ENCODE results near the gene NKX6-2.
"Not testable (repeated sequence)": the region's sequence is repeated elsewhere in the genome, so short reads cannot be mapped to it uniquely, and the experiment has no call there.

NKX6-2 gene

DNA sequence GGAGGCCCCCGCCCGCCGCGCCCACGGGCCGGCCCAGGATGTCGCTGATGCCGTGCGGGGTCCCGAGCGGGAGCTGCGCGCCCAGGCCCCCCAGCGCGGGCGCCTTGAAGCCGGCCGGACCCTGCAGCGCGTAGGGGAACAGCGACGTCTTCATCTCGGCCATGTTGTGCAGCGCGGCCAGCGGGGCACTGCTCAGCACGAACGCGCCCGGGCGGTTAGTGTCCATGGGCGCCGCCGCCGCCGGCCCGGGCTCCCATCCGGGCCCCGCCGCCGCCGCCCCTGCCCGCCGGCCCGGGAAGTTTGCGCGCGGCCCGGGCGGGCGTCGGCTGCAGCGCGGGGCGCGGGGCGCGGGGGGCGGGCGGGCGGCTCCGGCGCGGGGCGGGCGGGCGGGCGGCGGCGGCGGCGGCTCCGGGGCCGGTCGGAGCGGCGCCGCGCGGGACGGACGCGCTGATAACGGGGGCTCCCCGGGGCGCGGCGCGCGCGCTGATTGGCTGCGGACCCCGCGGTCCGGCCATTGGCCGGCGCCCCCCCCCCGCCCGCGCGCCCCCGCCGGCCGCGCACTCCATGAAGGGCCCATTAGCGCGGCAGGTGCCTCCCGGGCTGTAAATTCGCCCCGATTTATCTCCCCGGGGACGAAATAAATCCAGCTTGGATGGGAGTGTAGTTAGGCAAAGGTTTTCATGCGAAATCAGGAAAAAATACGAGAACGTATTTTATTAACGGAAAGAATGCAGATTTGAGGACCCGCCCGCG lies at the start of gene NKX6-2:
NKX6-2 (minus strand) TSS at position 425 of the 753 bp plus-strand sequence; CDS start at position 226, 199 bp downstream.
- no peak for DNase-seq

DNA sequence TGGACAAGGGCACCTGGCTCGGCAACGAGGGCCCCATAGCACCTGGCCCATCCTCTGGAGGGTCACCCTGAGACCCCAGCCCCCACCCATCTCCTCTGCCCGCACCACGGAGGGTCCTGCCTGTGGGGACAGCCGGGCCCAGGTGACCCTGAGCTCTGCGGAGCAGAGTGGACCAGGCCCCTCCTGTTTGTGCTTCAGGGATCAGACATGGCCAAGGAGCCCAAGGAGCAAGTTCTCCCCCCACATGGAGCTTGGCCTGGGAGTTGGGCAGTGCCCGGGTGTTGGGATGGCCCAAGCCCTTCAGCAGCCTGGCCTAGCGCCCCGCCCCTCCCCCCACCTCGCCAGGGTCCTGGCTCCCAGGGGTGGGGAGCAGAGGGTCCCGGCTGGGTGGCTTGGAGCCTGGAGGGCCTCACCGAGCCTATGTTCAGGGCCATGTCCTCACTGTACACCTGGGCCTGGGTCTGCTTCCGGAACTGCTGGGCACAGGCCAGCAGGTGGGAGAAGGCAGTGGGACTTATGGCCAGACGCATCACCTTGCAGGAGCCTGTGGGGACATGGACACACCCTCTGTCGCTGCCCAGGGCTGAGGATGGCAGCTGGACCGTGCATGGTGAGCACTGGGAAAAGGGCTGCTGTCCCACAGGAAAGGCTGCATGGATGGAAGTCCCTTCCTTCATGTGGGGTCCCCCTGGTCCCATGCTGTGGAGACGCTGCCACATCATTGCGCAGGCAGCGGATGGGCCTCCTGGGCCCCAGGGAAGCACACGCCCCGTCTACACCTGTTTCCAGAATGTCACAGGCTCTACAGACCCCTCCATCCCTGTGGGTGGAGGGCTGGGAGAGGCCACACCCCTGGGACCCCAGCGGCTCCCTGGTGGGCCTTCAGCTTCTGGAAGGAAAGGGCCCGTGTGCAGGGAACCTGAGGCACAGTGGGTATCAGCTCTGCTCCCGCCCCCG lies 49.2 kb upstream of the NKX6-2 start:
- DNase-seq, result no peak

DNA sequence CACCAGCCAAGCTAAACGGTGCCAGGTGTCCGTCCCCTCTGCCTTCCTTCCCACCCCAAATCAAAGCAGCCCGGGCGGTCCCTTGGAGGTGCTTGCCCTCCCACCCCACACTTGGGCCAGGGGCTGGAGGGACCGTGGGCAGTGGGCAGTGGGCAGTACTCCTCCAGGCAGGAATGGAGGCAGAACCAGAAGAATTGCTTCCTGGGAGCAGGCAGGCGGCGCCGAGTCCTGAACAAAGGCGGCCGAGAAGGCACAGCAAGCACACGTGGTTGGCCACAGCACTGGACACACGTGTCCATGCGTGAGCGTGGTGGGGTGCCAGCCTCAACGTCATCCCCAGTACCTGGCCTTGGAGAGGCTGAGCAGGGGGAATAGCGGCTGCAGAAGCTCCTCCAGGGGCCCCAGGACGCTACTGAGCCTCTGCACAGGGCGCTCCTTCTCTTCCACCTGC lies 48.4 kb upstream of the NKX6-2 start:
- DNase-seq, result no peak

DNA sequence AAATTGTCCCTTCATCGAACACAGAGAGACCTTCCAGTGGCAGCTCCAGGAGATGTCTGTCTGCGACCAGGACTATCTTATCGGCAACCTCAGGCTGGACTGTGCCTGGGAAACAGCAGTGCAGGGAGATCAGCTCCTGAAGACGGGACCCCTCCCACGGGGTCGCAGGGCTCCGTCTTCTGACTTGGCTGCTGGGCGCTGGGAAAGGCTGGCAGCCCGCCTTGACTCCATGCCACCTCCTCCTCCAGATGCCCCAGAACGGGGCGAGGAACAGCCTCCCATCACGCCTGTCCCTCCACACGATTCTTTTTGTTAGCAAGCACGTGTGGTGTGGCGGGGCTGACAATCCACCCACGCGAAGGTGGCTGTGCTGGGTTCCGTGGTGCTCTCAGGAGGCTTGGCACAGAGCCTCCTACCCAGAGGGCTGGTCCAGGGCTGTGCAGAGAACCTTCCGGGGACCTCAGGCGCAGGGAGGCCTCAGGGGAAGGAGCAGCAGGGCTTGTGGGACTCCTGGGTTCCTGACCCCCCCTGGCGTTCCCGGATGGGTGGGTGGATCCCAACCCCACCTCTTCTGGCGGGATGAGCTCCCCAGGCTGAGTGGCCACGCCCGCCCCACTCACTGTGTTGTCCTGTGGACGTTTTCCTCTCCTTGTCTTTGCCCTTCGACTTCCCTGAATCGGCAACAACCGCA lies 47.6 kb upstream of the NKX6-2 start:
- no peak for DNase-seq

DNA sequence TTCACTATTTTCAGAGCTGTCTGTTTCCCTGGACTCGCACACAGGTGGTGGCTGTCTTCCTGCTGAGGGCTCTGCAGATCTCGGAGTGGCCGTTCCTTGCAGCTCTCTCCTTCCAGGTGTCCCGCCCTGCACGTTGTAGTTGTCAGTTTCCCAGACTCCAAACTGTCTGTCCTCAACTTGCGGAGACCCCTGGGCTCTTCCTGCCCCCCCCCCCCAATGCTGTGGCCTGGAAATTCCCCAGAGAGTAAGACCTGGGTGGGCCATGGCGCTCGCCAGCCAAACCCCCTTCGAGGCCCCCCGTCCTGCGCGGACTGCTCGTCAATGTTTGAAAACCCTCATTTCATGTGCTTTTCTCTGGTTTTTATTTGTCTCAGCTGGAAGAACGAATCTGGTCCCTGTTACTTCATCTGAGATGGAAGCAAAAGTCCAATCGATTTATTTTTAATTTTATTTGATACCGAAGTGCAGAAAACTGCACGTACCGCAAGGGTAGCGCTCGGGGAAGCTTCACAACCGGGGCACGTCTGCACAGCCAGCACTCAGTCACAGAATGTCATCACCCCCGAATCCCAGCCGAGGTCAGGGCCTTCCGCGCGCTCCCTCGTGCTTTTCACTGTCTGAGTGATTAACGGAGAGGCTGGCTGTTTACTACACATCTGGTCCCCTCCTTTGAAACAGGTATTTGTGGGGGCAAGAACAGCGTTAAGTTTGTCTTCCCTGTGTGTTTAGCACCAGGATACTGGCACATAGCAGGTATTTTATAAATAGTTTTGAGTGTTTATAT lies 46.4 kb upstream of the NKX6-2 start:
- DNase-seq, result no peak

DNA sequence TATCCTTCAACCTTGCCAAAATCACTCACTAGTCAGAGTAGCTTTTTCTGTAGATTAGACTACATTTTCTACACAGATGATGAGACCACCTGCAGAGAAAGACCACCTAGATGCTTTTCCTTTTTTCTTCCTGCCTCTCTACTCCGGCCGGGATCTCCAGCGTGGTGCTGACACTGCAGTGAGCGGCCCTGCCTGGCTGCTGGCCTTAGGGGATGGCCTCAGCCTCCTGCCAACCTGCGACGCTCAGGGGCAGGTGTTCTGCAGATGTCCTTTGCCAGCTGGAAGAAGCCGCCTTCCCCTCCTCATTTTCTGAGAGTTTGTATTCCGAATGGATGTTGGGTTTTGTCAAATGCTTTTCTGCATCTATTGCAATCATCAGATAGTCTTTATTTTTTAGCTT lies 43.5 kb upstream of the NKX6-2 start:
- DNase-seq, result no peak

DNA sequence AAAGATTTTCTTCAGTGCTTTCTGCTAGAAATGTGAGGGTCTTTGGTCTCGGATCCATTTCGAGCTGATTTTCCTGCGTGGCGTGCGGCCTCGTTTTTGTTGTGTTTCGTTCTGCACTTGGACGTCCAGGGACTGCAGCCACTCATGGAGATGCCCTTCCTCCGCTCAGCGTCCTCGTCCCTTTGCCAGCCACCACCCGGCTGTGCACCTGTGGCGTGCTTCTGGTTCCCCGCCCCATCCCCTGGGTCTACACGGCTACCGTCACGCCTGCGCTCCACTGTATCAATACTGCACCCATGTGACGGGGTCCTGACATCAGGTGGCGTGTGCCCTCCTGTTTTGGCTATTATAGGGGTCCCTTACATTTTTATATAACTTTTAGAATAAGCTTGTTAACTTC lies 42.7 kb upstream of the NKX6-2 start:
- no peak for DNase-seq

DNA sequence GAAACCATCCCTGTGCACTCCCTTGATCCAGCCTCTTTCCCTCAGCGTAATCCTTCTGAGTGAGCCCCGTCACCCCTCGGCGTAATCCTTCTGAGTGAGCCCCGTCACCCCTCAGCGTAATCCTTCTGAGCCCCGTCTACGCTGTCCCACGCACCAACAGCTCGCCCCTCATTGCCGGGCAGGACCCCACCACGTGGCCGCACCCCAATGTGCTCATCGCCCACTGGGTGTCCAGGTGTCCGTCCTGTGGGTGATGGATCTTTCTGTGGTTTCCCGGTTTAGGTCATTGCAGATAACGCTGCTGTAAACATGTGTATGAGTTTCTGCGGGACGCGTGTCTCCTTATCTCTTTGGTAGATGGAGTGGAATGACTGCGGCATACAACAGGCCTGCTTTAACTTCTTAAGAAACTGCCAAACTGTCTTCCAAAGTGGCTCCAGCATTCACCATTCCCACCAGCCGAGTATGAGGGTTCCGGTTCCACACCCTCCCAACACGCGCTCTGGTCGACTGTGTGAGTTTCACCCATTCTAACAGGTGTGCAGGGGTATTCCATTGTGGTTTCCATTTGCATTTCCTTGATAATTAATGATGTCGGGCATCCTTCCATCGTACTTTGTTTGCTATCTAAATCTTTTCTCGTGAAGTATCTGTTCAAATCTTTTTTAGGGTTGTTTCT lies 42.1 kb upstream of the NKX6-2 start:
- DNase-seq, result no peak

DNA sequence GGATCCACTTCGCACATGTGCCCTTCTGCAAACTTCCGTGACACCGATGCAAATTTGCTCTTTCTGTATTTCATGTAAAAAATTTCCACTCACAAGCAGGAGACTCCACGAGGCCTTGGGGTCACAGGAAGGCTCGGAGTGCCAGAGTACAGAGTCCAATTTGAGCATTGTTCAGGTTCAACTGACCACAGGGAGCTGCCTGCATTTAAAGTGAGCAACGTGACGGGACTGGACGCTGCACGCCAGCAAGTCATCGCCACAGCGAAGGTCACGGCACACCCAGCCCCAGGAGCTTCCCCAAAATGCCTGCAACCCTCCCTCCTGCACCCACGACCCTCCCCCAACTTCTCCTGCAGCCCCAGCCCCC lies 41.5 kb upstream of the NKX6-2 start:
- no peak for DNase-seq

DNA sequence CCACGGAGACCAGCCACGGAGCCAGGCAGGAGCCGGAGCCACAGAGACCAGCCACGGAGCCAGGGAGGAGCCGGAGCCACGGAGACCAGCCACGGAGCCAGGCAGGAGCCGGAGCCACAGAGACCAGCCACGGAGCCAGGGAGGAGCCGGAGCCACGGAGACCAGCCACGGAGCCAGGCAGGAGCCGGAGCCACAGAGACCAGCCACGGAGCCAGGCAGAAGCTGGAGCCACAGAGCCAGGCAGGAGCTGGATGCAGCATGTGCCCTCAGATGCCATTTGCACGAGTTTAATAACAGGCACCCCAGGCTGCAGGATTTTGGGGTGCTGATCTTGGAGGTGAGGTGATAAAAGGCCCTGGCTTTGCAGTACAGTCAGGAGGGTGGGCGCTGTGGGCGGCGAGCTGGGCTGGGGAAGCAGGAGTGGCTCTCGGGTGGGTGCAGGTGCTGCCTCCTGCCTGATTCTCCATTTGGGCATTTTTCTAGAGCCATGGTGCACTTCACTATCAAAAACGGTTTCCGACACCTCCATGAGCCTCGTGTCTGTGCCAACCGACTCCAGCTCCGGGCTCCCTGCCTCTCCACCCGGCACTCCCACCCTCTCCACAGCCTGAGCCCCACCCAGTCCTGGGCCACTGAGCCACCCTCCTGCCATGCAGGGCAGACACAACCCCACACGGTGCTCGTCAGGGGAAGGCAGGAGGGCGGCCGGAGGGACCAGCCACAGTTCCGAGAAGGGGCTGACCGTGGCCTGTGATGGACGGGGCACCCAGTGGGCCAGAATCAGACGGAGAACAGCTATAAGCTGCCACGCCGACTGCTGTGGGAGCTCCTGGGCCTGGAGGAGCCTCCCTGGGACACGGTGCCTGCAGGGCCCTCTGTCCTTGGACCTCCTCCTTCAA lies 40.8 kb upstream of the NKX6-2 start:
- no peak for DNase-seq

DNA sequence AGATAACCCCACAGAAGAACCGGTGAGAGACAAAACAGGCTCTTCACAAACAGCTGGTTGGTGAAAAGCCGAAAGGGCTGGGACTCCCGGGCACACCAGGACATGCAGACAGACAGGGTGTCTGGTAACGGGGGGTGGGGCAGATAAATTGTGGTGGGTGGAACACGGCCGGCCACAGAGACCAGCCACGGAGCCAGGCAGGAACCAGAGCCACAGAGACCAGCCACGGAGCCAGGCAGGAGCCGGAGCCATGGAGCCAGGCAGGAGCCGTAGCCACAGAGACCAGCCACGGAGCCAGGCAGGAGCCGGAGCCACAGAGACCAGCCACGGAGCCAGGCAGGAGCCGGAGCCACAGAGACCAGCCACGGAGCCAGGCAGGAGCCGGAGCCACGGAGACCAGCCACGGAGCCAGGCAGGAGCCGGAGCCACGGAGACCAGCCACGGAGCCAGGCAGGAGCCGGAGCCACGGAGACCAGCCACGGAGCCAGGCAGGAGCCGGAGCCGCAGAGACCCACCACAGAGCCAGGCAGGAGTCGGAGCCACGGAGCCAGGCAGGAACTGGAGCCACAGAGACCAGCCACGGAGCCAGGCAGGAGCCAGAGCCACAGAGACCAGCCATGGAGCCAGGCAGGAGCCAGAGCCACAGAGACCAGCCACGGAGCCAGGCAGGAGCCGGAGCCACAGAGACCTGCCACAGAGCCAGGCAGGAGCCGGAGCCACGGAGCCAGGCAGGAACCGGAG lies 40.0 kb upstream of the NKX6-2 start:
- DNase-seq, result not testable (repeated sequence)

DNA sequence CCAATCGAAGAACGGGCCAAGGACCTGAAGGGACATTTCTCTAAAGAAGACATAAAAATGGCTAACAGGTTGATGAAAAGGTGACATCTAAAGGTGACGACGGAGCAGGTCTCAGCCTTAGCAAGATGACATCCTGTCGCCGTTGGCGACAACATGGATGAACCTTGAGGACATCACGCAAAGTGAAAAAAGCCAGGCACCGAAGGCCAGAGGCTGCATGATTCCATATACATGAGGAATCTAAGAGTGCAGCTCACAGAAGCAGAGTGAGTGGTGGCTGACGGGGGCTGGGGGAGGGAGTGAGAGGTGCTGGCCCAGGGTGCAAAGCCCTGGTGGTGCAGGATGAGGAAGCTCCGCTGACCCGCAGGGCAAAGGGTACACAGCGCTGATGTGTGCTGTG lies 34.1 kb upstream of the NKX6-2 start:
- DNase-seq, result no peak

DNA sequence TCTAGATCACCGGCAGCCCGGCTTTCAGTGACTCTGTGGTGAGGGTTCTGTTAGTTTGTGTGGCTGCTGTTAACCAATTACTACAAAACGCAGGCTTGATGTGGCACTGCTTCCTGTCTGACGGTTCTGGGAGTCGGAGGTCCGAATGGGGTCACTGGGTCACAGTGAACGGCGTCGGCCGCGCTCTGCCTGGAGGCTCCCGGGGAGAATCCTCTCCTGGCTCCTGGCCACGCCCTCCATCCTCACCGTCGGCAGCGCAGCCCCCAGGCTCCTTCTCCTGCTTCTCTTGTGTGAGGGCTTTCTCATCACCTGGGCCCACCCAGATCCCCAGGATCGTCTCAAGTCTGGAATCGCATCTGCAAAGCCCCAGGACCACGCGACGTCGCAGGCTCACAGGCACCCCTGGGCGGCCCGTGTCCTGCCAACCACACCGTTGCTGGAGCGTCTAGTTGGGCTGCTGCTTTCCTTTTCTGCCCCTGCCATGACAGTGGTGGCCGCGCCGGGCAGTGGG lies 31.8 kb upstream of the NKX6-2 start:
- no peak for DNase-seq

DNA sequence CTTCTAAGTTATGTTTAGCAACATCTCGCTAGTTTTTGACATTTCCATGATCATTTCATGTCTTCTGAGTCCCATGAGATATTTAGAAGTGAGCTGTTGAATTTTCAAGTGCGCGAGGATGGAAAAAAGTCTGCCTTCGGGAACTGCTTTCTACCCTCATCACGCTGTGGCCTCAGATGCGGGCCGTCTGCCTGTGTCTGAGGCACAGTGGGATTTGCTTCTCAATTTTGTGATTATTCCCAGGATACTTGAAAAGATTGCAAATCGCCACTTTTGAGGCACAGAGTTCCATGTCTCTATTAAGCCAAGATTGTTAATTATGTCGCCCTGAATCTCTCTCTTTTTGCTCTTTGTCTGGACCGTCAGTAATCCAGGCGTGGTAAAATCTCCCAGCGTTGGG lies 30.8 kb upstream of the NKX6-2 start:
- no peak for DNase-seq

DNA sequence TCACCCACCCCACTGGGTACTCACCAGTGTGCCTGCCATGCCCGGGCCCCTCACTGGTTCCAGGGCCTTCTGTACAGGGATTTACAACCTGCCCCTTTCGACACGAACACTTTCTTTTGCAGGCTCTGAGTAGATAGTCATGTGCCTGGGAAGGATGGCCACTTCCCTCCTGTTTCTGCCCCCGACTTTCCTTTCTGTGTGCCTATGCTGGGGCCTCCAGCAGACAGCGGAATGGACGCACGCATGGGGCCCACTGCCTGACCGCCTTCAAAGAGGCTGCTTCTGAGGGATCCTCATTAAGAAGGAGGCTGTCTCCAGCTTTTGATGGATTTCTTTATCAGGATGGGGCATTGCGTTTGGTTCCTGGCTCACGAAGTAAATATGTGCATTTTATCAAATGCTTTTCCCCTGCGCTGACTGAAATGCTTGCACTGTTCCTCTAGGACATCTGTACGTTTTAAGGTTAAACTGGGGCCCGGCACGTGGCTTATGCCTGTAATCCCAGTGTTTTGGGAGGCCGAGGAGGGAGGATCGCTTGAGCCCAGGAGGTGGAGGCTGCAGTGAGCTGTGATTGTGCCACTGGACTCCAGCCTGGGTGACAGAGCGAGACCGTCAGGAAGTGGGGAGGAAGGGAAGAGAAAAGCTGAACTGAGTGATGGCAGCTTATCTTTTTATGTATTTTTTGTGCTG lies 29.4 kb upstream of the NKX6-2 start:
- no peak for DNase-seq

DNA sequence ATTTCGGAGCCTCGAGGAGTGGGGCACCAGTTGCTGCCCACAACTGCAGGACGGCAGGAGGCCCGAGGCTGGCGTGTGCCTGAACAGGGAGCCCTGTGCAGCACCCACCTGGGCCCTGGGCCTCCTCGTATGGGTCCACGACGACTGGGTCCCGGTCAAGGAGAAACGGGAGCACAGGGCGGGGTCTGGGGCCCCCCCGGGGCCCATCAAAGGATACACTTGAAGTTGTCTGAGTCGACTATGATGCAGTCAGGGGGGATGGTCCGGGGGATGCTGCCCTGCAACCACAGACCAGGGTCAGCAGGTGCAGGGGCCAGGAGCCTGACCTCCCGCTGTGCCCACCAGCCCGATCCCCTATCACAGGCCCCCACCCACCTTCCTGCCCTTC lies 28.5 kb upstream of the NKX6-2 start:
- DNase-seq, result no peak

DNA sequence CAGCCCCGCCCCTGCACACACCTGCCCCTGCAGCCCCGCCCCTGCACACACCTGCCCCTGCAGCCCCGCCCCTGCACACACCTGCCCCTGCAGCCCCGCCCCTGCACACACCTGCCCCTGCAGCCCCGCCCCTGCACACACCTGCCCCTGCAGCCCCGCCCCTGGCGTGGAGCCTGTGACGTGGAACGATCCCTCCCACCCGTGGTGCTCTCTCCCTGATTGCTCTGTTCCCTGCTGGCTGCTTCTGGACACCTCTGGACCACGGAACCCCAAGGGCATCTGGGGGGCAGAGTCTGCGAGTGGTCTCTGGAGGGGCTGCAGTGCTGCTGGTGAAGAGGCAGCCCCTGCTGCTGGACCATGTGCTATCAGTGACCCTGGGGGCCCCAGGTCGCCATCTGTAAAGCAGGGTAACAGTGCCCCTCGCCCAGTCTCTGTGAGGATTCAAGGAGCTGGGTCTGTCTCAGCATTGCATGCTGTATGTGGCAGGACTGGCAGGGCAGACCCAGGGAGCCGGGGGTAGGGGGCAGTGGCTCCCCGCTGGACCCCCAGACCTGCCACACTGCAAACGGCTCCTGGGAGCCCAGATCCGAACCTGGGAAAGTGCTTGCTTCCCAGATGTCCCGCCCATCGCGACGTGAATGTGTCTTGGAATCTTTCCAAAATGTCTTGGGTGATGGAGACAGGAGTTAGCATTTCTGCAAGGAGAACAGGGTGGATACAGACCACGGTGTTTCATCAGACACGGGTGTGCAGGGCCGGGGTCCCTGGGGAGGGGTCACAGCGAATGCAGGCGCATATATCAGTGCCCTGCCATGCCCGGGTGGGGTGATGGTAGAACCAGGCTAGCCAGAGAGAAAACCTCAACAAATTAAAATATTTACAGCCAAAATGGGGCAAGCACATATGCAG lies 27.9 kb upstream of the NKX6-2 start:
- DNase-seq, result no peak

DNA sequence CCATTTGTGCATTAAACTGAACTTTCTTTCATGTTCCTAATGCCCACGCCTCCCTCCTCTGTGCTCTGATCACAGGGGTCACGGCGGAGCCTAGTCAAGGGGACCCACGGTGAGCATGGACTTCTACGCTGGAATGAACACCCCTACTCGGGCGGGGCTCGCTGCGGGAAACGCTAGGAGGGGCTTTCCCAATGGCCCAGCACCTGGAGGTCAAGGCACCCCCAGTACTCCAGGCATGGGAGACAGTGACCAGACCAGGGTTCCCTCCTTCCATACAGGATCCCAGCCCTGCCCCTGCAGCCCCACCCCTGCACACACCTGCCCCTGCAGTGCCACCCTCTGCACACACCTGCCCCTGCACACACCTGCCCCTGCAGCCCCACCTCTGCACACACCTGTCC lies 27.1 kb upstream of the NKX6-2 start:
- DNase-seq, result no peak
